GM18505 (cell line): ENCODE data around the gene CBX8.
A peak's percentile ranks its signal among the peaks of the same experiment; 100 is the strongest.

ENCODE experiments used
- ATAC-seq: cut with Tn5 transposase; IDR thresholded peaks from one replicate; pipeline ENCODE4 v1.9.1; 2021; ENCODE audit not compliant: unreplicated experiment
- POLR2A ChIP-seq: IDR thresholded peaks from 4 replicates; pipeline ENCODE4 v1.6.1; 2011; ENCODE audit warnings: borderline replicate concordance; ENCODE audit not compliant: insufficient read depth, insufficient read length; ENCODE audit errors: extremely low read depth

Gene CBX8

GRCh38 chr17:79811868-79812352 is 15.0 kb upstream of the CBX8 start:
- no peak for ATAC-seq
- TF ChIP-seq POLR2A, result no peak

DNA sequence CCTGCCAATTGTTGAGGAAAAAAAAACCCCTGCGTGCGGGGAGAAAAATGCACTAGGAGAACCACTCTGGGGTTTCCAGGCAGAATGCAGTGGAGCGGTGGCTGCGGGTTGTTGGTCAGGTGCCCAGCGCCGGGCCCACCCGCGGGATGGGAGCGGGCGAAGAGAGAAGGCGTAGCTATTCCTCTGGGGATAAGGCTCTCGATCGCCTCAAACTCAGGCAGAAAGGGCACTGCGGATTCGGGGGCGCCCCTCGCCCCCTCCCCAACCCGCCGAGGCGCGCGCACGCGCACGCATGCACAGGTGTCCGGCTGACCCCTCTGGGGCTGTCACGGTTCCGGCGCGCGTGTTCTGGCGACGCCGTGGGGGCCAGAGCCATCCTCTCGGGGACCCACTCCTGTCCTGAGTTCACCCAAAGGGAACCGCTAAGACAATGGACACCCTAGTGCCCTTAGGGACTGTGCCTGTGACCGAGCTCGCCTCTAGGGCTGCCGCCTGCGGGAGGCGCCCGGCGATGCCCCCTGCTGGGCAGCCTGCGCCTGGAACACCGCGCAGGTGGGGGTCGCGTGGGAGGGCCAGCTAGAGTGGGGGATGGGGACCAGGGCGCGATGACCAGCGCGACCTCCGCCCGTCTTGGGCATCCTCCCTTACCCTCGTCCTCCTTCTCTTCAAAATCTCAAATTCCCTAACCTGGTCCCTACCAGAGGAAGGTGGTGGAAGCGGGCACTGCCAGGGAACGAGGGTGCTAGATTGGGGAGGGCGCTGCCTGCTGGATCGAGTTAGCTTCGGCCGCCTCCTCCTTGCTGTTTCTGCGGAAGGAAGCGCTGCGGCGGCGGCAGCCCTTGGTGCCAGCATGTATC is 14.4 kb upstream of the CBX8 start:
- TF ChIP-seq POLR2A, result no peak

GRCh38 chr17:79810130-79811010 is 13.5 kb upstream of the CBX8 start:
- ATAC-seq, result peak; percentile 58
- no peak for TF ChIP-seq POLR2A

More for the DNA sequence above, 14.4 kb upstream of the CBX8 start:
- ATAC-seq, result no peak

DNA sequence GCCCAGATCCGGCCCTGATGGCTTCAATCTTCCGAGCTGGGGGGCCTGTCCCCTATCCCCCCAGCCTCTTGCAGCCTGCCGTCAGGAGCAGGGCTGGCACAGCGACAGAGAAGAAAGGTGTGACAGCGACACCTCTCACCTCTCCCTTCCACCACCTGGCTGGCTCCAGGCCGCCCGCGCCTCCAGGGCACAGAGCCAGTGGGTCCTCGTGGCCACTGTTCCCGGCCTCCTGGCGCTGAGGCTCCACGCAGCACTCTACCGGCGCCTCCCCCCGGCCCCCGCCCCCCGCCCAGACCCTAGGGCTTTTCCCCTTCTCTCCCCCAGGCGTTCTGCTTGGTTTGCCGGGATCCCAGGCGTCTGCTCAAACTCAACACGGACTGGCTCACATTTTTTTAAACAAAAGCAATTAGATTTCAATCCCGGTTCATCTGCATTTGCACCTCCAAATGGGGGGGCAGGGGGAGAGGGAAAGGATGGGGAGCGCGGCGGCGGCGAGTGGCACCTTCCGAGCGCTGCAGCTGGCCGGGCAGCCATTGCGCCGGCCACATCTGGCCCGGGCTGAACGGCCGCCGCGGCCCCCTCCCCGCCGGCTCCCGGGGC is 12.8 kb upstream of the CBX8 start:
- TF ChIP-seq POLR2A, result no peak
- no peak for ATAC-seq

DNA sequence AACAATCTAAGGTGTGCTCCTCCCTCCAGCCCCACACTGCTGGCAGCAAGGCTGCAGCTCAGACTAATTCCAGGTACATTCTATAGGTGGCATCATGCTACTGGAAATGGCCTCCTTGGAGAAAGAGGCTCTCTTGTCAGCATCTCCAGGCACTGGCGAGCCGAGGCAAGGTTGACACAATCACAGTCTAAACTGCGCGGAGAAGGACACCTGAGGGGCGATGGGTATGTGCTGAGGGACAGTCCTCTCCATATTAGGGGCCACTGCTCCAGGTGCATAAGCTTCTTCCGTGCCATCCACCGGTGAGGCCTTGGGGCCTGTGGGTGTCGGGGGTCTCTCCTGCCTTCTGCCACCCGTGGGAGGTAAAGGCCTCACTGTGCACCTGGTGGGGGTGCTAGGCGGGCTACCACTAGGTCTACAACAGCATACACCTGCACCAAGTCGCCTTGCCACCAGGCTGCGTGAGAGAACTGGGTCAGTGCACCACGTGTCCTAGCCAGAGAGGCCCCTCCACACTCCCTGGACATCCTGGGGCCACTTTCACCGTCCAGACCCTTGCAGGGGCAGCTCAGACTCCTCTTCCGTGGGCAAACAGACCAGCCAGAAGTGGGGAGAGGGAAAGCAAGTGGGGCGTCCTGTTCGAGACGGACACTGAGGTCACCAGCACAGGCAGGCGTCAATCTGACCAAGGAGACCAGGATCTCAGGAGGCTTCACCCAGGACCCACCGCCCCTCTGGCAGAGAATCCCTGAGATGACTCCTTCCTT is 12.1 kb upstream of the CBX8 start:
- no peak for ATAC-seq
- no peak for TF ChIP-seq POLR2A

GRCh38 chr17:79806863-79807720 is 10.2 kb upstream of the CBX8 start:
- no peak for ATAC-seq
- TF ChIP-seq POLR2A, result no peak

DNA sequence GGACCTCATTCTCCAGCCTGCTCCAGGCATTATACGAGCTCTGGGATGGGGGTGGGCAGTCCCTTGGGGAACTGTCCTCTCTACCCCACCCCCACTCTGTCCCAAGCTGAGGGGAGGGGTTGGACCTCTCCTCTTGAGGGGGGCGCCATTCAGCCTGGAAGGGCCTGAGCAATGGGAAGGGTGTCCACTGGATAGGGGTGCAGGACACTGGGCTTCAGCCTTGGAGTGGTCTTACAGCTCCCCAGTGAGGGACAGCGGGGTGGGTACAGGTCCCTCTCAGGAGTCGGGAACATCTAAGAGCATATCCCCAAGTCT is 9.5 kb upstream of the CBX8 start:
- no peak for TF ChIP-seq POLR2A
- no peak for ATAC-seq

GRCh38 chr17:79804856-79805696 is 8.2 kb upstream of the CBX8 start:
- no peak for ATAC-seq
- TF ChIP-seq POLR2A, result no peak

- no peak for TF ChIP-seq POLR2A
- ATAC-seq, result peak; percentile 45
These were observed 7.3 kb upstream of the CBX8 start for GRCh38 chr17:79803997-79804855.

GRCh38 chr17:79803421-79803996 is 6.6 kb upstream of the CBX8 start:
- no peak for TF ChIP-seq POLR2A
- ATAC-seq, result no peak
